NCI-H524 treated with DMSO at 0.1 percent for 48 hours (cell line): ENCODE results near the gene CRLF2.
"Not testable (repeated sequence)": the region's sequence is repeated elsewhere in the genome, so short reads cannot be mapped to it uniquely, and the experiment has no call there.

Experiments
- DNase-seq: peaks from one replicate; lab custom pipeline; 2025; lab: John Stamatoyannopoulos, UW

CRLF2 gene

GRCh38 chrX:1169189-1169588, 43.3 kb downstream of the CRLF2 start:
- DNase-seq, result no peak

- no peak for DNase-seq
These were observed 44.4 kb downstream of the CRLF2 start for GRCh38 chrX:1167918-1168481.

GRCh38 chrX:1167466-1167865, 45.0 kb downstream of the CRLF2 start:
- DNase-seq, result no peak

GRCh38 chrX:1165535-1166196, 46.8 kb downstream of the CRLF2 start:
- no peak for DNase-seq

GRCh38 chrX:1164322-1165288, 47.8 kb downstream of the CRLF2 start:
- DNase-seq, result no peak

GRCh38 chrX:1163231-1163630, 49.2 kb downstream of the CRLF2 start:
- DNase-seq, result no peak

- no peak for DNase-seq
These were observed 50.1 kb downstream of the CRLF2 start for GRCh38 chrX:1162119-1162916.

- DNase-seq, result no peak
These were observed 52.9 kb downstream of the CRLF2 start for GRCh38 chrX:1159548-1159947.

GRCh38 chrX:1156681-1157455, 55.6 kb downstream of the CRLF2 start:
- DNase-seq, result not testable (repeated sequence)

- DNase-seq, result no peak
These were observed 58.5 kb downstream of the CRLF2 start for GRCh38 chrX:1153940-1154339.

- DNase-seq, result no peak
These were observed 60.4 kb downstream of the CRLF2 start for GRCh38 chrX:1152090-1152489.

GRCh38 chrX:1151378-1152077, 60.9 kb downstream of the CRLF2 start:
- DNase-seq, result no peak

- no peak for DNase-seq
These were observed 61.7 kb downstream of the CRLF2 start for GRCh38 chrX:1150569-1151347.

- no peak for DNase-seq
These were observed 64.6 kb downstream of the CRLF2 start for GRCh38 chrX:1147611-1148515.

- DNase-seq, result no peak
These were observed 68.2 kb downstream of the CRLF2 start for GRCh38 chrX:1144293-1144692.
